Sigmoid colon (tissue), 7 donors: ENCODE data around the gene CHKA. TPM values are rescaled to one million over a fixed set of nuclear protein-coding genes. Genes with fewer than 3 reads are reported as not detected.

ENCODE experiments used
- DNase-seq: peaks from one replicate; pipeline ENCODE4 v3.0.0-alpha.2; 2019
- H3K27ac ChIP-seq, 4 donors: fragments of 200-600 bp; sonication (generic); one replicate each; pipeline ENCODE4 v1.5.1; 2016 to 2019; ENCODE audit warnings: mild to moderate bottlenecking in 1 of 4
- H3K27me3 ChIP-seq, 3 donors: fragments of 200-600 bp; sonication (generic); one replicate each; pipeline ENCODE4 v1.5.1; 2019; ENCODE audit warnings: mild to moderate bottlenecking in 1 of 3
- H3K36me3 ChIP-seq, 4 donors: fragments of 200-600 bp; sonication (generic); one replicate each; pipeline ENCODE4 v1.5.1; 2016 to 2019
- H3K4me1 ChIP-seq, 4 donors: fragments of 200-600 bp; sonication (generic); one replicate each; pipeline ENCODE4 v1.5.1; 2017 to 2019
- H3K4me3 ChIP-seq, 4 donors: fragments of 200-600 bp; sonication (generic); one replicate each; pipeline ENCODE4 v1.5.1; 2017 to 2019; ENCODE audit warnings: mild to moderate bottlenecking in 2 of 4, moderate library complexity in 1 of 4
- H3K9me3 ChIP-seq, 4 donors: fragments of 200-600 bp in 3 of 4; sonication (generic) in 3 of 4; one replicate each; pipeline versions ENCODE4 v1.5.1 to v1.6.1; 2013 to 2019
- EP300 ChIP-seq, 4 donors: sonication (generic); formaldehyde crosslinking; IDR thresholded peaks; one replicate each; pipeline ENCODE4 v1.6.1; 2017; ENCODE audit warnings: antibody characterized with exemption in 4 of 4
- POLR2A ChIP-seq, 2 donors: fragments of 450-650 bp; IDR thresholded peaks; one replicate each; pipeline ENCODE4 v1.6.1; 2016; ENCODE audit warnings: antibody characterized with exemption in 2 of 2, mild to moderate bottlenecking in 2 of 2, moderate library complexity in 2 of 2
- POLR2AphosphoS5 ChIP-seq, 4 donors: sonication (generic); formaldehyde crosslinking; IDR thresholded peaks; one replicate each; pipeline ENCODE4 v1.6.1; 2017; ENCODE audit warnings: antibody characterized with exemption in 4 of 4
- WGBS, 2 donors: extraction: QIAGEN DNeasy Blood & Tissue Kit; methylation state at CpG; one replicate each; pipeline ENCODE4 v1.1.7; 2013; 5-methylcytosine and 5-hydroxymethylcytosine counted together
- intact Hi-C: fragments of 100-400 bp; cut with DNase I; formaldehyde crosslinking; loops from one replicate; pipeline ENCODE4 v1.15.1; 2023
- polyA plus RNA-seq, 3 donors: library from polyadenylated mRNA; stranded (reverse); fragments of 200-250 nt; gene quantifications; one replicate each; pipeline ENCODE4 v1.2.3, GENCODE V29; 2013
- total RNA-seq, 4 donors: library from RNA; depleted of rRNA; stranded (reverse); fragments of >200 nt; gene quantifications; one replicate each; pipeline ENCODE4 v1.1.0, GENCODE V29; 2016
- TF ChIP-seq, protein P1 (sequence below), 4 experiments: fragments of 450-650 bp in 3 of 4; fragments of 200-600 bp in 1 of 4; IDR thresholded peaks; one replicate each; pipeline ENCODE4 v1.5.1; 2016 to 2019; ENCODE audit warnings: antibody characterized with exemption in 4 of 4, mild to moderate bottlenecking in 3 of 4, moderate library complexity in 2 of 4
- donor health status: healthy with polysubstance abuse.
- donor health status: Bipolar disorder and iron deficiency.
- donor health status: healthy.

Gene CHKA
- total and polyA plus RNA-seq, 7 donors = 16.4 to 41.0 (median 27.0) TPM

DNA sequence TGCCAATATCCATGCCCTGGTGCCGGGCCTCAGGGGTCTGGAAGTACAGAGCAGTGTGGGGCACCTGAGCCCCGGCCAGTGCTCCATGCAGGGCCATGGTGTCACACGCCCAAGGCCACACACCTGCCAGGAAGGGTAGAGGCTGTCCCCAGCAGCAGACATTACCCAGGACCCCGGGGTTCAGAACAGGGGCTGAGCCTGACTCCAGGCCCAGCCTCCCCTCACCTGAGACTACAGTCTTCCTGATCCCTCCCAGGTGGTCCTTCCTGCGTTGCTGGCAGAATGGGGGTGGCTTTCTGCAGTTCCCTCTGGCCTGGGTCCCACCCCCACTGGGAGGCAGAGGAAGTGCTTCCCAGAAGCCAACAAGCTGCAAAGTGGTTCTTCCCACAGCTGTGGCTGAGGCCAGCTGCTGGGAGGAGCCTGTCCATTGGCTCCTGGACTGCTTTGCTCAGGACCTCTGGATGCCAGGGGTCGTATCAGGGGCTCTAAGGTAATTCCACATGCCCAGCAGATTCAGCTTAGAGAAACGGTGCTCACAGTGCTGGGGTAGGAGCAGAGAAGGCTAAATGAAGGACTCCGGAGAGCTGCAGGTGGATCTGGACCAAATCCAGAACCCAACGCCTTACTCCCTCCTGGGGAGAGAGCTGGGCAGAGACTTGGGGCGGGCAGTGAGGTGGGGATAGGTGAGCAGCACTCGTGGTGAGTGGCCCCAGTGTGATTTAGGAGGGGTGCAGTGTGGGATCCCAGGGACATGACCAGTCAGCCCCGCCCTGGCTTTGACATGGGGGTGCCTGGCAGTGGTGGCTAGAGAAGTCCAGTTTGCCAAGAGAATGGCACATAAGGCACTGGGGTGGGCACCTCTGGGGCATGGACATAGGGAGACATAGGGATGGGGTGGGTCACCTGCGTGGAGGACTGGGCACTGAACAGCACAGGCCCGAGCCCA lies 69.7 kb downstream of the CHKA start:
- 82 to 85% methylated on average over 14 of the region's 14 CpGs for WGBS, 2 donors
- Histone ChIP-seq H3K27me3 (no peaks in the 10 kb centered on the region), H3K4me1 (no peaks in the 10 kb centered on the region), H3K4me3 (no peak overlapping the region), H3K9me3 (no peaks in the 10 kb centered on the region), H3K36me3 (peaks cover 17 to 61% (median 31%) of the 10 kb centered on the region in 4 donors), H3K27ac (no peak overlapping the region)
- peak; percentile 63 for DNase-seq
- no peak for TF ChIP-seq POLR2A (IDR thresholded peaks at IDR 0.05)
- no peak for TF ChIP-seq EP300 (IDR thresholded peaks at IDR 0.05)
- TF ChIP-seq, protein P1, sequence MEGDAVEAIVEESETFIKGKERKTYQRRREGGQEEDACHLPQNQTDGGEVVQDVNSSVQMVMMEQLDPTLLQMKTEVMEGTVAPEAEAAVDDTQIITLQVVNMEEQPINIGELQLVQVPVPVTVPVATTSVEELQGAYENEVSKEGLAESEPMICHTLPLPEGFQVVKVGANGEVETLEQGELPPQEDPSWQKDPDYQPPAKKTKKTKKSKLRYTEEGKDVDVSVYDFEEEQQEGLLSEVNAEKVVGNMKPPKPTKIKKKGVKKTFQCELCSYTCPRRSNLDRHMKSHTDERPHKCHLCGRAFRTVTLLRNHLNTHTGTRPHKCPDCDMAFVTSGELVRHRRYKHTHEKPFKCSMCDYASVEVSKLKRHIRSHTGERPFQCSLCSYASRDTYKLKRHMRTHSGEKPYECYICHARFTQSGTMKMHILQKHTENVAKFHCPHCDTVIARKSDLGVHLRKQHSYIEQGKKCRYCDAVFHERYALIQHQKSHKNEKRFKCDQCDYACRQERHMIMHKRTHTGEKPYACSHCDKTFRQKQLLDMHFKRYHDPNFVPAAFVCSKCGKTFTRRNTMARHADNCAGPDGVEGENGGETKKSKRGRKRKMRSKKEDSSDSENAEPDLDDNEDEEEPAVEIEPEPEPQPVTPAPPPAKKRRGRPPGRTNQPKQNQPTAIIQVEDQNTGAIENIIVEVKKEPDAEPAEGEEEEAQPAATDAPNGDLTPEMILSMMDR (IDR thresholded peaks at IDR 0.05) = no peak
- no peak for TF ChIP-seq POLR2AphosphoS5 (IDR thresholded peaks at IDR 0.05)
- intact Hi-C loops = no loop called here

DNA sequence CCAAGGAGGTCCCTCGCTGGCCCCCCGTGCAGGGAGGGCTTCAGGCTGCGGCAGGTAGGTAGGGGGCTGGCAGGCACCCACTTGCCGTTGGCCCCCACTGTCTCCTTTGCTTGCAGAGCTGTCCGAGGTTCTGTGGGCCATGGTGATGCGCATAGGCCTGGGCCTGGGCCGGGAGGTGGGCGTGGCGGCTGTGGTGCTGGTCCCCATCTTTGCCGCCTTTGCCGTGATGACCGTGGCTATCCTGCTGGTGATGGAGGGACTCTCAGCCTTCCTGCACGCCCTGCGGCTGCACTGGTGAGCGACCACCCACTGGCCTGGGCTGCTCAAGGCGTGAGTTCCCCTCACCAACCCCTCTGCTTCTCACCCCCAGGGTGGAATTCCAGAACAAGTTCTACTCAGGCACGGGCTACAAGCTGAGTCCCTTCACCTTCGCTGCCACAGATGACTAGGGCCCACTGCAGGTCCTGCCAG lies 70.8 kb downstream of the CHKA start:
- no peak for TF ChIP-seq EP300 (IDR thresholded peaks at IDR 0.05)
- TF ChIP-seq, protein P1 (IDR thresholded peaks at IDR 0.05) = no peak
- TF ChIP-seq POLR2AphosphoS5 (IDR thresholded peaks at IDR 0.05) = no peak
- no peak for TF ChIP-seq POLR2A (IDR thresholded peaks at IDR 0.05)
- intact Hi-C loops = no loop called here
- WGBS, 2 donors = 93 to 94% methylated on average over 18 of the region's 18 CpGs
- peak; percentile 58 for DNase-seq
- no peaks in the 10 kb centered on the region for H3K4me1 ChIP-seq
- no peak overlapping the region for H3K27ac ChIP-seq
- H3K36me3 ChIP-seq = peaks cover 17 to 71% (median 35%) of the 10 kb centered on the region in 4 donors
- H3K4me3 ChIP-seq = no peak overlapping the region
- no peaks in the 10 kb centered on the region for H3K9me3 ChIP-seq
- H3K27me3 ChIP-seq = no peaks in the 10 kb centered on the region

DNA sequence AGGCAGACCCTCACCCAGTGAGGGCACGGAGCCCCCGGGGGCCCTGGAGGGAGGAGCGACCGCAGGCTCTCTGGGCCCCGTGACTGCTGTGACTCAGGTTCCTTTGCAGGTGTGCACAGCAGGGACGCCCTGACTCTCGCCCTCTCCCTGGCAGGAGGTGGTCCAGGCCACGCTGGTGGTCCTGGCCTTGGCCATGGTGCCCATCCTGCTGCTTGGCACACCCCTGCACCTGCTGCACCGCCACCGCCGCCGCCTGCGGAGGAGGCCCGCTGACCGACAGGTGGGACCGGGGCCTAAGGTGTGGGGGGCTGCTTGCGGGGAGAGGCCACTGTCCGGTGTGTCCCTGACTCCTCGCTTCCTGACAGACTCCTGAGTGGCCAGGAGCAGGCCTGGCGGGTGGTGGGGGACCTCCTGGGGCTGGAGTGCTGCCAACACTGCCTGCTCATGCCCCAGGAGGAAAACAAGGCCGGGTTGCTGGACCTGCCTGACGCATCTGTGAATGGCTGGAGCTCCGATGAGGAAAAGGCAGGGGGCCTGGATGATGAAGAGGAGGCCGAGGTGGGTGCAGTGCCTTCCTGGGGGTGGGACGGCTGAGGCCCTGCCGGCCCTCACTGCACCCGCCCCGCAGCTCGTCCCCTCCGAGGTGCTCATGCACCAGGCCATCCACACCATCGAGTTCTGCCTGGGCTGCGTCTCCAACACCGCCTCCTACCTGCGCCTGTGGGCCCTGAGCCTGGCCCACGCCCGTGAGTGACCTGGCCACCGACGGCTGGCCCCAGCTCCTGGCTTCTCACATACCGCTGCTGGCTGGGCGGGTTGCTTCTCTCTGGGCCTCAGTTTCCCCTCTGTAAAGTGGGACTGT lies 71.4 kb downstream of the CHKA start:
- 94% methylated on average over 40 of the region's 40 CpGs for WGBS, 2 donors
- H3K9me3 ChIP-seq = no peaks in the 10 kb centered on the region
- H3K4me1 ChIP-seq = no peaks in the 10 kb centered on the region
- H3K4me3 ChIP-seq = no peak overlapping the region
- H3K27me3 ChIP-seq = no peaks in the 10 kb centered on the region
- intact Hi-C loops = no loop called here
- TF ChIP-seq EP300 (IDR thresholded peaks at IDR 0.05) = no peak
- TF ChIP-seq POLR2AphosphoS5 (IDR thresholded peaks at IDR 0.05) = no peak
- TF ChIP-seq, protein P1 (IDR thresholded peaks at IDR 0.05) = no peak
- no peak overlapping the region for H3K27ac ChIP-seq
- peaks cover 17 to 78% (median 39%) of the 10 kb centered on the region in 4 donors for H3K36me3 ChIP-seq
- no peak for DNase-seq

DNA sequence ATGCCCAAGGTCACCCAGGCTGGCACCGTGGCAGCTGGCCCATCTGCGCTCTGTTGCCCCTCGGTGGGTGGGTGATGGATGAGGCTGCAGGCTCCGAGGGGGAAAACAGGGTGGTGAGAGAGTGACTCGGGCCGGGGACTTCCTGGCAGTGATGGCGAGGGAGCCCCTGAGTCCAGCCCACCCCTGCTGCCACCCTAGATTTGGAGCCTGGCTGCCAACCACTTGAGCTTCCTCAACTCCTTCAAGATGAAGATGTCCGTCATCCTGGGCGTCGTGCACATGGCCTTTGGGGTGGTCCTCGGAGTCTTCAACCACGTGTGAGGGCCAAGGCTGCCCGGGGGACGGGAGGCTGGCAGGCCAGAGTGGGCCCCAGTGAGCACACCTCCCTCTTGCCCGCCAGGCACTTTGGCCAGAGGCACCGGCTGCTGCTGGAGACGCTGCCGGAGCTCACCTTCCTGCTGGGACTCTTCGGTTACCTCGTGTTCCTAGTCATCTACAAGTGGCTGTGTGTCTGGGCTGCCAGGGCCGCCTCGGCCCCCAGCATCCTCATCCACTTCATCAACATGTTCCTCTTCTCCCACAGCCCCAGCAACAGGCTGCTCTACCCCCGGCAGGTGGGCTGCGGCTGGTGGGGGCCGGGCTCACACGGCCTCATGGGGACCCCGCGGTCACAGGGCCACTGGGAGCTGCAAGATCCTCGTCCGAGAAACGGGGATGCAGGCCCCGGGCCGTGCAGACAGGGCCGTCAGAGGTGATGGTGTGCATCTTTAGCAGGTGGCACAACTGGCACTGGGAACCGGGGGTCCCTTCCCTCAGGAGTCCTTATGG lies 72.3 kb downstream of the CHKA start:
- Histone ChIP-seq H3K4me3 (no peak overlapping the region), H3K9me3 (no peaks in the 10 kb centered on the region), H3K27me3 (no peaks in the 10 kb centered on the region), H3K36me3 (peaks cover 17 to 86% (median 46%) of the 10 kb centered on the region in 4 donors), H3K27ac (no peak overlapping the region), H3K4me1 (no peaks in the 10 kb centered on the region)
- intact Hi-C loops = no loop called here
- 93% methylated on average over 35 of the region's 35 CpGs for WGBS, 2 donors
- TF ChIP-seq, protein P1 (IDR thresholded peaks at IDR 0.05) = no peak
- TF ChIP-seq EP300 (IDR thresholded peaks at IDR 0.05) = no peak
- TF ChIP-seq POLR2AphosphoS5 (IDR thresholded peaks at IDR 0.05) = no peak
- no peak for TF ChIP-seq POLR2A (IDR thresholded peaks at IDR 0.05)
- DNase-seq = peak; percentile 61
